ENCODE measurements around the gene AP5S1.

Gene AP5S1, protein sequence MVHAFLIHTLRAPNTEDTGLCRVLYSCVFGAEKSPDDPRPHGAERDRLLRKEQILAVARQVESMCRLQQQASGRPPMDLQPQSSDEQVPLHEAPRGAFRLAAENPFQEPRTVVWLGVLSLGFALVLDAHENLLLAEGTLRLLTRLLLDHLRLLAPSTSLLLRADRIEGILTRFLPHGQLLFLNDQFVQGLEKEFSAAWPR

DNA sequence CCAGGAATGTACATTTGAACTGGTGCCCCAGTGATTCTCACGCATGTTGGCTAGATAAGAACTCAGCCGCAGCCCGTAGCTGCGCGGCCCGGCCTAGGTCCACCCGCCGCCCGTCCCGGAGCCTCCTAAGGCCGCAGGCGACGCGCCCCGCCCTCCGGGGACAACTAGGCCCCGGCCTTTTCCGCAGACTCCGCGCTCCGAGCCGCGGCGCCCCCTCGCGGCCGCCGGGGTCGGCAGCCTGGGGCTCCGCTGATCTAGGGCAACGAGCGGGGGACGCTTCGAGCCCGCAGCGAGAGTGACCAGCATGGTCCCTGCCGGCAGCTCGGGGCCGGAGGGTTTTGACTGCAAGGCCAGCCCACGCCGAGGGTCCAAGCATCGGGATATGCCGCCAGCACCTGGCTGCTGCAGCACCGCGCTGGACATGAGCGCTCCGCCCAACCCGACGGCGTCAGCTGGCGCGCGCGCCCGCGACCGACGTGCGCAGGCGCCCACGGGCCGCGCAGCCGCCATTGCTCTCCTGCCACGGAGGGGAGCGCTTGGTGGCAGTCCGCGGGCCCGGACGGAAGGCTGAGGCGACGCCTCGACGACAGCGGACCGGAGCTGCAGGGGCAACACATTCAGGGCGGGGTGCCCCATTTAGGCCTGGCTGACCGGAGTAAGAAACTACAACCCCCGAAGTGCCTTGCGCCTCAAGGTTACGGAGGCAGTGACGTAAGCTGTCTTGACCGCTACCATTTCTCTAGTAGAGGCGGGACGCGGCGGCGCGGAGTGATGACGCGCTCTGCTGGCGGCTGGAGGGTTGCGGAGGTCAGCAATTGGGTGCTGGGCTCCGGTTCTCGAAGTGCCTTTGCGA, at the start of gene AP5S1:
AP5S1 (plus strand) TSS at position 500 of the 853 bp plus-strand sequence. CDS start 1,571 bp downstream, outside the sequence.
- DNase-seq (ENCODE audit: low spot score), result peak; percentile 93

DNA sequence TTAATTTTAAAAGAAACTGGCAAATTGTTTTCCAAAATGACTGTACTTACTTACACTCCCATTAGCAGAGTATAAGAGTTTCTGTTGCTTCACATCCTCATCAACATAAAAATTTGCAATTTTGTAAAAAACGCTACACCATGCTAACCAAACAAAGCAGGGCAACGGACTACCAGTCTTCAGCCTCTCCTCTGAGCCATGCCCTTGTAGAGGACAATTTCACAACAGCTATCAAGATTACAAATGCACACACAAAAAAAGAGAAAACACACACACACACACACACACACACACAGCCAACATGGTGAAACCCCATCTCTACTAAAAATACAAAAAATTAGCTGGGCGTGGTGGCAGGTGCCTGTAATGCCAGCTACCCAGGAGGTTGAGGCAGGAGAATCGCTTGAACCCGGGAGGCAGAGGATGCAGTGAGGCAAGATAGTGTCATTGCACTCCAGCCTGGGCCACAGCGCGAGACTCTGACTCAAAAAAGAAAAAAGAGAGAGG, 48.7 kb upstream of the AP5S1 start:
- DNase-seq (ENCODE audit: low spot score), result no peak

DNA sequence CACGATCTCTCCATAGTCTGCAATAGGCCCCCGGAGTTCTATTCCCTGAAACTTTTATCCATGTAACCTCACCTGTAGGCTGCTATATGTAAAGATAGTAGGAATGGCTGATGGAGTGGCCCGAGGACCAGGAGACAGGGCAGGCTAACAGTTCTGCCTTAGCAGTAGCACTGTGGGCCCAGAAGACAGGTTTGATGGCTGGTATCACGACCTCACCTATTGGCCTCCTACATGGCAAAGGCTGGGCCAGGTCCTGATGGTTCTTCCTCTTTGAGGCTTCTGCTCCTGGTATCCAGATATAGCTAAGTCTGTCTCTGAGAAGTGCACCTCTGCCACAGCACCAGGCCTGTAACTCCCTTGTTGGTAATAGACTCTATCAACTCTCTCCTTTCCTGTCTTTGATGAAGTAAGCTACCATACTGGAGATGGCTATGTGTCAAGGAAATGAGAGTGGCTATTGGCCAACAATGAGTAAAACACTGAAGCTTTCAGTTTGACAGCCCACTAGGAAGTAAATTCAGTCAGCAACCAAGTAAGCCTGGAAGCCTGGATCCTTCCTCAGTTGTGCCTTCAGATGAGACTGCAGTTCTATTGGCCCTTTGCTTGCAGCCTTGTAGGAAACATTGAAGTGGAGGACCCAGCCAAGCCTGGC, 44.8 kb upstream of the AP5S1 start:
- DNase-seq (ENCODE audit: low spot score), result no peak

GRCh38 chr20:3777381-3777715, 43.0 kb upstream of the AP5S1 start:
- no peak for DNase-seq (ENCODE audit: low spot score)

DNA sequence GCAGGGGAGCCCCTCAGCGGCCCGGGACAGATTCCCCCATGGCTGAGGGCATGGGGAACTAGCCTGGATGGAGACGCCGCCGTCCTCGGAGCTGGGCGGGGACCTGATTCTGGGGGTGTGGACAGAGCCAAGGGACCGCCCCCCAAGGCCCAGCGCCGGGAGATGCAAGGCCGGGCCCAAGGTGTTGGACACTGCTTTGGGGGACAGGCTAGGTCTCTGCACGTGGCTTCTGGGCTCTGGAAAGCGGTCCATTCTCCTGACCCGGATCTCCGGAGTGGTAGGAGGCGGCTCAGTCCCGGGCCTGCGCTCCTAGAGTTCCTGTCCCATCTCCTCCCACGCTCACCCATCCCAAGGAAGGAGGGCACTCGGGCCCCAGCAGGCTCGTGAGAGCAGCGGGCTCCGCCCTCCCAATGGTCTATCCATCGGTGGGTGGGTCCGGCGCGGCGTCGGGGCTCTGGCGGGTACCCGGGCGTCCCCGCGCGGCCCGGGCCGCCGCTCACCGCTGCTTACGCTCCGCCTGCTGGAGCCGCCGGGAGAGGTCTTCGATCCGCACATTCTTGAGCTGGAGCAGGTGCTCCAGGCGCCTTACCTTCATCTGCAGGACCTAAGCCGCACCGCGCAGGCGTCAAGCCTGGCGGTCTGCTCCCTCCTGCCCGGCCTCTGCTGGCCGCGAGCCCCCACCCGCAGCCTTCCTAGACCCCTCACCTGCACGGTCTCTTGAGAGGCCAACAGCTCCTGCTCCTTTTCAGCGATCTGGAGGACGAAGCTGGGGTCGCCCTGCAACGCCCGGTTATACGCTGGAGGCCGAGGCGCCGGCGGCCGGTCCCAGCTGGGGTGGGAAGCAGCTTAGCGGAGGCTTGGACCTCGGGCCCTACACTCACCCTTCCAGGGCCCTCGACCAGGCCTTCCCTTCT, 42.4 kb upstream of the AP5S1 start:
- peak; percentile 85 for DNase-seq (ENCODE audit: low spot score)

DNA sequence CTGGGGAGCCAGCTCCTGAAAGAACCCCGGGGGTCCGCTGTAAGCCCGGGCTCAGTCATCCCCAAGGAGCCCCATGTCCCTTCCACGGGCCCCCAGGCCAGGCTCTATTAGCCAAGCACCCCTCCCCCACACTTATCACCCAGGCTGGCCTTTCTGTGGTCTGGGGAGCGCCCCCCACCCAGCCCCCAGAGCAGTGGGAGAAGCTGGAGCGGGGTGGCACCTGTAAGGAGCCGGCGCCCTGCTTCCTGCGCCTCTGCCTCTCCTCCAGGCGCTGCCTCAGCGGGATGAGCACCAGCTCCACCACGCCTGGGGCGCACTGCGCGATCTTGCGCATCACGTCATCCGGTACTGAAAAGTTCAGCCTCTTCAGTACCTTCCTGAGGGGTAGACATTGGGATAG, 41.4 kb upstream of the AP5S1 start:
- DNase-seq (ENCODE audit: low spot score), result no peak

DNA sequence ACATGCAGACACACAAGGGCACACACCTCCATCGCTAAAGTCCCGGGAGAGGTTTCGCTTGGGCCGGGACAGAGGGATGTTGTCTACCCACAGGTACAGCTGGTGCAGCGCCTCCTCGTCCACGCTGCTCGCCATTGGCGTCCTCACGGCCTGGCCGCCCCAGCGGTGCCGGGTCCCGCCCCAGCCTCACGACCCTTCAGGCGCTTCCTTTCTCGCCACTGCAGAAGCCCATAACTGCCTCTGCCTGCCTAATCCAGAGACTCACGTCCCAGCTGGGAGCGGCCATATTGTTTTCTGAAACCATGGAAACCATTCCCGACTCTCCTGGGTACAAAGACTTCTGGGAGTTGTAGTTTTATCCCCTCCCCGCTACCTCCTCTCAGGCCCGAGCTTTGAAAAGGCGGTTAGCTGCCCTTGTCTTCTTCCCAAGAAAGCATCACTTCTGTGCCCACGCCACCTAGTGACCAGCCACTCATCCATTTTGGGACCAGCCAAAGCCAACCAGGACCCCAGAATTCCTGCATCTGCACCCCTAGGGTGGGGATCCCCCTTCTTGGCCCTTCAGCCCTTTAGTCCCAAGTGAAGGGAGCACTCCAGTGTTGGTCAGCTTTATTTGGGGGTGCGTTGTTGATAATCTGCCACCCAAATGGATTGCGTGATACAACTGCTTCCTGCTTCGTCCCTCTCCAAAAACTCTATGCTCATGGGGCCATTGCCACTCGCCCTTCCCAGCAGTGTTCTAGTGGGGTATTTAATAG, 39.0 kb upstream of the AP5S1 start, which contains the start of gene SPEF1:
SPEF1 (minus strand) TSS at position 296 of the 758 bp plus-strand sequence; CDS start at position 135, 161 bp downstream.
- peak; percentile 99 for DNase-seq (ENCODE audit: low spot score)

- DNase-seq (ENCODE audit: low spot score), result no peak
Observed at GRCh38 chr20:3782597-3782996, 37.8 kb upstream of the AP5S1 start.

- DNase-seq (ENCODE audit: low spot score), result no peak
Observed at GRCh38 chr20:3783068-3783489, 37.3 kb upstream of the AP5S1 start.

DNA sequence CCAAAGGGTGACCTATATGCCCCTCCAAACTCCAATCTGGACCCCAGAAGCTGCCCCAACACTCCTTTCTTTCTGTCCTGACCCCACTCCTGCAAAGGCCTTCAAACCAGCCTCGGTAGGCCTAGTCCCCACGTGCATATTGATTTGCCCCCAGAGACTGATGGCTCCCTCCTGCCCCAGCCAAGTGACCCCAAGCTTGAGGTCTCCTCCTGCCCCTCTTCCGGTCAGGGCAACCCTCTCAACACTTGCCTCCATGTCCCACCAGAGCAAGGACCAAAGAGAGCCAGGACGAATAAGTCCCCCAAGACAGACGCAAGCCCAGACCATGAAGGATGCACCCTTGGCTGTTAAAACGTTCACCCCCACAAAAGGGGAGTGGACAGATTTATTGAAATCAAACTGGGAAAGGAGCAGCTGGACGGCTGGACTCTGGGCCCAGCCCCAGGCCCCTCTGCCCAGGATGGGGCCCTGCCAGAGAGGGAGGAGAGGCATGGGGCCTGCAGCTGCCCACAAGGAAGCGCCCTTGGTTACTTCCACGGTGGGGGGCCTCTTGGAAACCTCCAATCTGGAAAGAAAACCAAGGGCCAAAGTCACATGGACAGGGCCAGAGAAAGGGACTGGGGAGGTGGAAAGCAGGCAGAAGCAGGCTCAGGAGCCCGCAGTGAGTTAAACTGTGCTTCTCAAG, 36.7 kb upstream of the AP5S1 start:
- no peak for DNase-seq (ENCODE audit: low spot score)

DNA sequence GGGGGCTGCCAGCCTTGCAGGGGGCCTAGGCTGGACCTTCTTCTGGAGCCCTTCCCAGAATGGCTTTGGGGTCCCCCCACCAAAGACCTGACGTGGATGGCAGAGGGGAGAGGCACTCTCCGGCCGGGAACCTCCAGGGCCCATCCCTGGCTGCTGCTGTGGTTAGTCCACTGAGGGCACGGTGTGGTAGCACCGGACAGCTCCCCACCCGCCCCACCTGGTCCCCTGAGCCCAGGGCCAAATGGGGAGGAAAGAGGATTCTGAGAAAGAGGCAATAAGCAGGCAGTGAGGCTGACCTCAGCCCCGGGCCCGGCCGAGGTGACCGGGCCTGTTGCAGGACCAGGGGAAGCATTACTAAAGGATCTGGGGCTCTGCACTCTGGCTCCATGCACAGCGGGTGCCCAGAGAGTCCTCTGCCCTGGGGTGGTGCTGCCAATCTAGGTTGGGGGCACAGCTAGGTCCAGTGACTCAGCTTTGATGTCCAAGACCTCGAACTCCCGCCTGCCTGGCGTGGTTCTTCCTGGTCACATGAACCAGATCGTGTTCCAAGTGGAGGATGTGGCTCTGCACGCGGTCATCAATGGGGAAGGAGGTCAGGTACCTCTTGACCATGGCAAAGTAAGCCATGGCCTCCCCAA, 36.0 kb upstream of the AP5S1 start:
- no peak for DNase-seq (ENCODE audit: low spot score)

GRCh38 chr20:3784863-3785239, 35.5 kb upstream of the AP5S1 start:
- DNase-seq (ENCODE audit: low spot score), result no peak

- peak; percentile 35 for DNase-seq (ENCODE audit: low spot score)
Observed at GRCh38 chr20:3785240-3786125, 34.9 kb upstream of the AP5S1 start.

GRCh38 chr20:3786126-3786484, 34.2 kb upstream of the AP5S1 start:
- DNase-seq (ENCODE audit: low spot score), result peak; percentile 64

- peak; percentile 90 for DNase-seq (ENCODE audit: low spot score)
Observed at GRCh38 chr20:3786665-3787323, 33.6 kb upstream of the AP5S1 start, which contains the start of gene CENPB. CENPB (minus strand) TSS chr20:3786740; CDS start chr20:3786483, 257 bp downstream.

DNA sequence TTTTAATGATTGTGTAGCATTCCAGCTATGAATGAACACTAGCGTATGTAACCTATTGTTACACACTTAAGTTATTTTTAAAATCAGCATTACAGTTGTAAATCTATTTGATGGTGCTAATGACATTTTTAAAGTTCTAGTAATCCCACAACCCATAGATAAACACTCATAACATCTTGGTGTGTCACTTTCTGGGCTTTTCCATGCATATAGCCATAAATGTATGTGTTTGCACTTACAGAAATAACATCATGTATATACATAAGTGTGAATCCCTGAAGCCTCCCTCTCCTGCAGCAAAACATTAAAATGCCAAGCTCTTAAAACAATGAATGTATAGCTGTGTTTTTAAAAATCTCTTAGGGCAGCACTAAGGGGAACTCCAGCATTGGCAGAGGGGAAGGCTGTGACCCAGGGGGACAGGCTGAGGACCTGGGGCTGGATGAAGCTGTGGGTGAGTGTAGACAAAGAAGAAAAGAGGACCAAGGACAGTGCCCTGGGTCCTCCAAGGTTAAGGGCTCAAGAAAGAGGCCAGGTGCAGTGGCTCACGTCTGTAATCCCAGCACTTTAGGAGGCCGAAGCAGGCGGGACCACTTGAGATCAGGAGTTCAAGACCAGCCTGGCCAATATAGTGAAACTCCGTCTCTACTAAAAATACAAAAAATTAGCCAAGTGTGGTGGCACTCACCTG, 32.9 kb upstream of the AP5S1 start:
- DNase-seq (ENCODE audit: low spot score), result no peak

DNA sequence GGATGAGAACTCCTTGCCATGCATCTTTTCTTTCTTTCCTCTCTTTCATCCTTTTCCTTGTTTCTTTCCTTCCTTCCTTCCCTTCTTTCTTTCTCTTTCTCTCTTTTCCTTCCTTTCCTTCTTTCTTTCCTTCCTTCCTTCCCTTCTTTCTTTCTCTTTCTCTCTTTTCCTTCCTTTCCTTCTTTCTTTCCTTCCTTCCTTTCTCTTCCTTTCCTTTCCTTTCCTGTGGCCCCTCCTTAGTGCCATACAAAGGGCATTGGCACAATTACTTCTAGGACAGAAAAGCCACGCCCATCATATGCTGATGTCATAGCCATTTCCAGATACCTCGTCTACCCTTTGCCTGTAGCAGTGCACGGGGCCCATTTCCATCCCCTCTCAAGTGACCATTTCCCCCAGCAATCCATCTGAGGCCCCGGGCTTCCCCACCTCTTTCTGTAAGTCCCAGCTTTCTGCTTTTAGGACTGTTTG, 31.6 kb upstream of the AP5S1 start:
- DNase-seq (ENCODE audit: low spot score), result no peak

Measured in hepatic stellate cell (primary cell).